ENCODE measurements around the gene RCVRN.

RCVRN gene

GRCh38 chr17:9880582-9880999 is 24.5 kb downstream of the RCVRN start:
- no peak overlapping the region for H3K4me3 ChIP-seq (ENCODE audit: low read depth, low read length)
- no peak for DNase-seq (ENCODE audit: low read depth)
- no peak for TF ChIP-seq CTCF (IDR thresholded peaks at IDR 0.05; ENCODE audit: control insufficient read depth, extremely low read depth, insufficient read depth)

DNA sequence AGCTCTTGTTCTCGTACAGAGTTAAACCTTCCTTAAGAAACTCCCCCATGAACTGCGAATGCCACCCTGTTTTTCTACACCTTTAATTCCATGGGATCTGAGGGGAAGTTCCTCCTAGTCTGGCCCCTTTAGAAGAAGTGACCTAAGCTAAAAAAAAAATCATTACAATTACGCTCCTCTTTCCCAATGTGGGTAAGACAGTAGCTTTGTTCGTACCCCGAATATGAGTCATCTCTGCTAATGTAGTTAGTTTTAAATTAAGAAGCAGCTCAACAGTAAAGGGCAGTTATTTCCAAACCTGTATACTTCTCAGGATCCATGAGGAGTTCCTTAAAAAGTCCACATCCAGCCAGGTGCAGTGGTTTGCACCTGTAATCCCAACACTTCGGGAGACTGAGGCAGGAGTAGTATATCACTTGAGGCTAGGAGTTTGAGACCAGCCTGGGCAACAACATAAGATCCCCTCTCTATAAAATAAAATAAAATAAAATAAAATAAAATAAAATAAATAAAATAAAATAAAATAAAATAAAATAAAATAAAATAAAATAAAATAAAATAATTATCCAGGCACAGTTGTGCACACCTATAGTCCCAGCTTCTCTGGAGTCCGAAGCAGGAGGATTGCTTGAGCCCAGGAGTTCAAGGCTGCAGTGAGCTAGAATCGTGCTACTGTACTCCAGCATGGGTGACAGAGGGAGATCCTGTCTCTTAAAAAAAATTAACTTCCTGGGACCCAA is 26.1 kb downstream of the RCVRN start:
- H3K4me3 ChIP-seq (ENCODE audit: low read depth, low read length): no peak overlapping the region
- DNase-seq (ENCODE audit: low read depth): no peak
- no peak for TF ChIP-seq CTCF (IDR thresholded peaks at IDR 0.05; ENCODE audit: control insufficient read depth, extremely low read depth, insufficient read depth)

GRCh38 chr17:9878356-9878755 is 26.7 kb downstream of the RCVRN start:
- no peak overlapping the region for H3K4me3 ChIP-seq (ENCODE audit: low read depth, low read length)
- TF ChIP-seq CTCF (IDR thresholded peaks at IDR 0.05; ENCODE audit: control insufficient read depth, extremely low read depth, insufficient read depth): no peak
- no peak for DNase-seq (ENCODE audit: low read depth)

GRCh38 chr17:9875441-9875840 is 29.6 kb downstream of the RCVRN start:
- H3K4me3 ChIP-seq (ENCODE audit: low read depth, low read length): no peak overlapping the region
- no peak for DNase-seq (ENCODE audit: low read depth)
- no peak for TF ChIP-seq CTCF (IDR thresholded peaks at IDR 0.05; ENCODE audit: control insufficient read depth, extremely low read depth, insufficient read depth)

DNA sequence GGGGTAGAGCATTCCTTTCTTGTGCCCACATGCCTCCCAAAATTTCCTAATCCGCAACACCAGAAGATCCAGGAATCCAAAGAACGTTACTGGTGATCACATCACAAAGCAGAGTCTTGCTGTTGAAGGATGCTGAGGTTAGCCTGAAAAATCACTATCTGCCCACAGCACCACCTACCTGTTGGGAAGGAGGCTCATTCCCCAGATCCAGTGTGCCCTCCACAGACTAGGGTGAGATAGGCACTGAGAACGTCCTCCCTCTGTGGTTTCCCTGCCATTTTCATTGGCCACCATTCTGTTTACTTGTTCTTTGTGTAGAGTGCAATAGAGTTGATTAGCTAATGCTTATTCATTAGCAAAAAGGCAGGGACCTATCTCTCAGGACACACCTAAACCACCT is 30.3 kb downstream of the RCVRN start:
- no peak overlapping the region for H3K4me3 ChIP-seq (ENCODE audit: low read depth, low read length)
- no peak for TF ChIP-seq CTCF (IDR thresholded peaks at IDR 0.05; ENCODE audit: control insufficient read depth, extremely low read depth, insufficient read depth)
- DNase-seq (ENCODE audit: low read depth): no peak

- no peak for DNase-seq (ENCODE audit: low read depth)
- H3K4me3 ChIP-seq (ENCODE audit: low read depth, low read length): no peak overlapping the region
- no peak for TF ChIP-seq CTCF (IDR thresholded peaks at IDR 0.05; ENCODE audit: control insufficient read depth, extremely low read depth, insufficient read depth)
Observed at GRCh38 chr17:9872852-9873251, 32.2 kb downstream of the RCVRN start.

GRCh38 chr17:9868552-9868951 is 36.5 kb downstream of the RCVRN start:
- H3K4me3 ChIP-seq (ENCODE audit: low read depth, low read length): no peak overlapping the region
- TF ChIP-seq CTCF (IDR thresholded peaks at IDR 0.05; ENCODE audit: control insufficient read depth, extremely low read depth, insufficient read depth): no peak
- no peak for DNase-seq (ENCODE audit: low read depth)

Measured in LNCaP clone FGC (cell line).